HG03442 (cell line): ENCODE results near the gene PYGM.

Experiments
- ATAC-seq: cut with Tn5 transposase; IDR thresholded peaks from one replicate; pipeline ENCODE4 v1.9.1; 2021; ENCODE audit warnings: mild to moderate bottlenecking, moderate library complexity; ENCODE audit not compliant: unreplicated experiment

PYGM gene

GRCh38 chr11:64759722-64760719, at the start of gene PYGM:
PYGM (minus strand) TSS chr11:64759974; CDS start chr11:64759898, 76 bp downstream.
- no peak for ATAC-seq

- no peak for ATAC-seq
Measured at GRCh38 chr11:64805481-64805880, 45.7 kb upstream of the PYGM start.

GRCh38 chr11:64804346-64805210, 44.8 kb upstream of the PYGM start:
- no peak for ATAC-seq

- ATAC-seq: no peak
Measured at GRCh38 chr11:64803846-64804345, 44.1 kb upstream of the PYGM start.

GRCh38 chr11:64803158-64803845, 43.5 kb upstream of the PYGM start, which contains the start of gene MAP4K2:
MAP4K2 (minus strand) TSS chr11:64803214; CDS start chr11:64803149, 65 bp downstream.
- peak; percentile 49 for ATAC-seq

GRCh38 chr11:64802370-64803157, 42.8 kb upstream of the PYGM start:
- ATAC-seq: peak; percentile 26

- no peak for ATAC-seq
Measured at GRCh38 chr11:64801561-64802369, 42.0 kb upstream of the PYGM start.

- no peak for ATAC-seq
Measured at GRCh38 chr11:64801158-64801464, 41.3 kb upstream of the PYGM start.

GRCh38 chr11:64800303-64801157, 40.8 kb upstream of the PYGM start:
- ATAC-seq: no peak

GRCh38 chr11:64799623-64800302, 40.0 kb upstream of the PYGM start:
- ATAC-seq: no peak

GRCh38 chr11:64799256-64799622, 39.5 kb upstream of the PYGM start:
- no peak for ATAC-seq

GRCh38 chr11:64796757-64797541, 37.2 kb upstream of the PYGM start:
- no peak for ATAC-seq

- no peak for ATAC-seq
Measured at GRCh38 chr11:64796047-64796756, 36.4 kb upstream of the PYGM start.

GRCh38 chr11:64794526-64794925, 34.8 kb upstream of the PYGM start:
- no peak for ATAC-seq

GRCh38 chr11:64793271-64794160, 33.7 kb upstream of the PYGM start:
- ATAC-seq: no peak
